Fibroblast of the aortic adventitia (primary cell): ENCODE data around the gene ADK. TPM values are rescaled to one million over a fixed set of nuclear protein-coding genes. Genes with fewer than 3 reads are reported as not detected.

Experiments used
- DNase-seq: peaks from one replicate; pipeline ENCODE4 v3.0.0-alpha.2; 2010; ENCODE audit warnings: low read depth
- H3K4me3 ChIP-seq: 2 replicates; pipeline ENCODE4 v1.5.1; 2011; ENCODE audit warnings: low read depth, mild to moderate bottlenecking, control low read depth, low read length, moderate library complexity
- small RNA-seq: library from RNA; depleted of rRNA; stranded (forward); fragments of <200 nt; gene quantifications from one replicate; pipeline ENCODE3, GENCODE V24; 2012
- total RNA-seq: library from RNA; depleted of rRNA; stranded (reverse); fragments of >200 nt; gene quantifications from 2 replicates; pipeline ENCODE4 v1.2.3, GENCODE V29; 2012; ENCODE audit warnings: low replicate concordance
- TF ChIP-seq, protein P1 (sequence below): IDR thresholded peaks from 2 replicates; pipeline ENCODE4 v1.5.1; 2011; ENCODE audit warnings: mild to moderate bottlenecking, low read length, control low read depth, inconsistent platforms; ENCODE audit not compliant: insufficient read depth

The ADK gene
- total RNA-seq, 1 donor, result 96.8 TPM

DNA sequence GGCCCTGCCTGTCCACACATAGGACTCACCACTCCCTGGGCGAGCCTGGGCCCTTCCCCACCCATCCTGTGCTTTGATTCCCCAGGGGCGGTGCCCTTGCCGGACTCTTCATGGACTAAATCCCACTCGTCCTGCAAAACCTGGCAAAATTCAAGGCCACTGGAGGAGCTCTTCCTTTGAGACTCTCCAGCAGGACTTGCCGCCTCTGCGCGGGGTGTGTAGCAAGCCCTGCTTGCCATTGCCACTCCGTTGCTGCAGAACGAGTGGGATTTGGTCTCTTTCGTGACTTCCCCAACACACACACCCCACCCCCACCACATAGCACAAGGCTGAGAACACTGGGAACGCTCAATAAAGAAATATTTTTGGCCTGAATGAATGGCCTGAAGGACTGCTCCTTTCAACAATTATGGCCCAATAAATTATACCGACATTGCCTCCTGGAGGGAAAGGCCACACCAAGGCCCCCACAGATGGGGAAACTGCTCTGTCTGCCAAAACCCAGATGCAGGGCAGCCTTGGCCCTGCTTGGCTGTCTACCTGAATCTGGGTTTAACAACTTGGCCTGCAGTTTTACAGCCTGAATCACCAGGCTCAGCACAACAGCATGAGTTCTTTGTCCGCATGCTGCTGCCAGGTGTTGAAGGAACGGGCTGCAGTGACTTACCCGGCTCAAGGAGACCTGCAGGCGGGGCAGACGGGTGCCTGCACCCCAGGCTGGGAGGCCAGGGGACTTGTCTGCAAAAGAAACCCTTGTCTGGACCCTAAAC, 602.6 kb downstream of the ADK start:
- DNase-seq, result peak; percentile 43
- H3K4me3 ChIP-seq, result no peak overlapping the region
- TF ChIP-seq, protein P1, sequence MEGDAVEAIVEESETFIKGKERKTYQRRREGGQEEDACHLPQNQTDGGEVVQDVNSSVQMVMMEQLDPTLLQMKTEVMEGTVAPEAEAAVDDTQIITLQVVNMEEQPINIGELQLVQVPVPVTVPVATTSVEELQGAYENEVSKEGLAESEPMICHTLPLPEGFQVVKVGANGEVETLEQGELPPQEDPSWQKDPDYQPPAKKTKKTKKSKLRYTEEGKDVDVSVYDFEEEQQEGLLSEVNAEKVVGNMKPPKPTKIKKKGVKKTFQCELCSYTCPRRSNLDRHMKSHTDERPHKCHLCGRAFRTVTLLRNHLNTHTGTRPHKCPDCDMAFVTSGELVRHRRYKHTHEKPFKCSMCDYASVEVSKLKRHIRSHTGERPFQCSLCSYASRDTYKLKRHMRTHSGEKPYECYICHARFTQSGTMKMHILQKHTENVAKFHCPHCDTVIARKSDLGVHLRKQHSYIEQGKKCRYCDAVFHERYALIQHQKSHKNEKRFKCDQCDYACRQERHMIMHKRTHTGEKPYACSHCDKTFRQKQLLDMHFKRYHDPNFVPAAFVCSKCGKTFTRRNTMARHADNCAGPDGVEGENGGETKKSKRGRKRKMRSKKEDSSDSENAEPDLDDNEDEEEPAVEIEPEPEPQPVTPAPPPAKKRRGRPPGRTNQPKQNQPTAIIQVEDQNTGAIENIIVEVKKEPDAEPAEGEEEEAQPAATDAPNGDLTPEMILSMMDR, result peak; percentile 3

DNA sequence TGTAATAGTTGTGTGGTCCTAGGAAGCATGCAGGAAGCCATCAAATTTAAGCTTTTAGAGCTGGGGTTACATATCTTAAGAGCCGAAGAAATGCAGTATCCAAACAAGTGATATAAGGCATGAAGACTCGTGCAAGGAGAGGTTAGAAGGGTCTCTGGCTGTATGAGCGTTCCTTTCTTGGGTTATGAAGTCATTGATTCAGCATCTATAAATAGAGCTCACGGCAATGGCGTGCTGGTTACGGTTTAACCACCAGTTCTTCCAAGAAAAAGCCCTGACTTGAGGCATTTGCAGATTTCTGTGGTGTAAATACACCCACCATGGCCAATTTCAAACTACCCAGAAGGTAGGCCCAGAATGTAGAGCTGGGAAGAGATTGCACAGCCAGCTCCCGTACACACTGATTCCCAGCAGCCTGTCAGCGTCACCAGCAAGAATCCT, 603.4 kb downstream of the ADK start:
- DNase-seq, result no peak
- TF ChIP-seq, protein P1, result no peak
- H3K4me3 ChIP-seq, result no peak overlapping the region

DNA sequence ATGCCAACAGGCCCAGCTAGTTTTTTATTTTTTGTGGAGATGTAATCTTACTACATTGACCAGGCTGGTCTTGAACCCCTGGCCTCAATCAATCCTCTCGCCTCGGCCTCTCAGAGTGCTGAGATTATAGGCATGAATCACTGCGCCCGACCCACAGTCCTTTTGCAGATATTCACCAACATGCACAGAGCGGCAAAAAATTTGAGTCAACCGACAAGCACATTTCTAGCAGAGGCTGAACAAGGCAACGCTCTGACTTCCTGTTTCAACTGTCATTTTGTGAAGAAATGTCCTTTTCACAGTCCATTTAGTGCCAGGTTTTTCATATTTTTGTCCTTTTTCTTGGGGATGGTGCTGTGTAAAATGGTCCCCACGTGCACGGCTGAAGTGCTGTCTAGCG, 604.3 kb downstream of the ADK start:
- TF ChIP-seq, protein P1, result no peak
- H3K4me3 ChIP-seq, result no peak overlapping the region
- DNase-seq, result no peak

Small RNA genes lying within 50 kb of the gene (small RNA-seq; reads per million reads assigned to genes)
- gene RF00019 (not detected), gene TIMM9P1 (not detected)

Other genes with a start within 250 kb of the ADK start
- gene PLAU, start 240.1 kb upstream of the ADK start, total RNA-seq, result 21.6 and 24.9 TPM in 2 replicates
- gene VCL, start 153.1 kb upstream of the ADK start, total RNA-seq, result 148 and 176 TPM in 2 replicates
- gene AP3M1, start 393 bp upstream of the ADK start, total RNA-seq, result 34.8 and 55.8 TPM in 2 replicates